HG03442 (cell line): ENCODE measurements around the gene RPRD1A.
"Not testable (repeated sequence)": the region's sequence is repeated elsewhere in the genome, so short reads cannot be mapped to it uniquely, and the experiment has no call there.

ENCODE experiments used
- ATAC-seq: cut with Tn5 transposase; IDR thresholded peaks from one replicate; pipeline ENCODE4 v1.9.1; 2021; ENCODE audit warnings: mild to moderate bottlenecking, moderate library complexity; ENCODE audit not compliant: unreplicated experiment

Gene RPRD1A

GRCh38 chr18:36067055-36067957, at the start of gene RPRD1A:
Gene RPRD1A (minus strand): TSS chr18:36067559. CDS start chr18:36067404, 155 bp downstream.
- peak; percentile 95 for ATAC-seq

DNA sequence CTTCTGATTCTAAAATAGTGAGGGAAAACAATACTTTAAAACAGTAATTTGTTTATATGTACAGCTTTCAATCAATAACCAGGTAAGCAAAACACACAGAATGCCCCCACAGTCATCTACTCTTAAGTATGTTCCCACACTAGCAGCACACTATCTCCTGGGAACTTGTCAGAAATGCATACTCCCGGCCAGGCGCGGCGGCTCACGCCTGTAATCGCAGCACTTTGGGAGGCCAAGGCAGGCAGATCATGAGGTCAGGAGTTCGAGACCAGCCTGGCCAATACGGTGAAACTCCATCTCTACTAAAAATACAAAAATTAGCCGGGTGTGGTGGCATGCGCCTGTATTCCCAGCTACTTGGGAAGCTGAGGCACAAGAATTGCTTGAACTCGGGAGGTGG, 49.4 kb upstream of the RPRD1A start:
- not testable (repeated sequence) for ATAC-seq

GRCh38 chr18:36114738-36115137, 47.4 kb upstream of the RPRD1A start:
- no peak for ATAC-seq

GRCh38 chr18:36114251-36114650, 46.9 kb upstream of the RPRD1A start:
- no peak for ATAC-seq

GRCh38 chr18:36112302-36112701, 44.9 kb upstream of the RPRD1A start:
- ATAC-seq, result no peak

GRCh38 chr18:36109737-36110136, 42.4 kb upstream of the RPRD1A start:
- ATAC-seq, result no peak

DNA sequence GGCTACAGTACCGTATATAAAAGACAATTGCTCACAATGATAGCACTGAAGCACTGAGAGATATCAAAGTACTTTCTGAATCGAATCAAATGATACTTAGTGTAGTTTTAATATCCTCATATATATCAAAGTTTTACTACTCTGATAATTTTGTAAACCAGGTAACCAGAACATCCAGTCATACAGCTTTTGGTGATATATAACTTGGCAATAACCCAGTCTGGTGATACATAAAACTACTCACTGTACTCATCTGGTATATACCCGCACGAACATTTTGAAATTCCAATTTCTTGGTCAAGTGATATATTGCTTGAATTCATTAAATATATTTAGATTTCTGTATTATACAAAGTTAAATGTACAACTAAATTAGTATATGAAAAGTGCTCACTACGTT, 41.2 kb upstream of the RPRD1A start:
- no peak for ATAC-seq

- no peak for ATAC-seq
These were observed 40.8 kb upstream of the RPRD1A start for GRCh38 chr18:36108196-36108595.

GRCh38 chr18:36107477-36107876, 40.1 kb upstream of the RPRD1A start:
- ATAC-seq, result no peak

GRCh38 chr18:36104749-36105148, 37.4 kb upstream of the RPRD1A start:
- no peak for ATAC-seq

DNA sequence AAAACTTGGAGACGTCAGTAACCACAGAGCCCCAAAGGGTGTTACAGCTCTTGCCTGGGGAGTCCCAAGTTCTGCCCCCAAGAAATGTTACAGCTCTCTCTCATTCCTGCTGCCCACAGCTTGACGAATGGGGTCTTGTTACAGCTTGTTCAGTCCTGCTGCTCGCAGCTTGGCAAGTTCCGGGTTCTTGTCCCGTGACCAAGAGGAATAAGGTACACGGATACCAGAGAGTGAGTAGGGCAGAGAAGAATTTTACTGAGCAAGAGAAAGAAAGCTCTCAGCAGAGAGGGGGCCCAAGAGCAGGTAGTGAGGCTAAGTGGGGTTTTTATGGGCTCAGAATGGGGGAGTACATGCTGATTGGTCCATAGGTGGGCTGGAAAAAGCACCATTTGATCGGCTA, 34.6 kb upstream of the RPRD1A start:
- ATAC-seq, result no peak

- ATAC-seq, result no peak
These were observed 32.0 kb upstream of the RPRD1A start for GRCh38 chr18:36099311-36099710.

GRCh38 chr18:36096955-36097354, 29.6 kb upstream of the RPRD1A start:
- ATAC-seq, result no peak

GRCh38 chr18:36095936-36096519, 28.7 kb upstream of the RPRD1A start:
- ATAC-seq, result no peak

DNA sequence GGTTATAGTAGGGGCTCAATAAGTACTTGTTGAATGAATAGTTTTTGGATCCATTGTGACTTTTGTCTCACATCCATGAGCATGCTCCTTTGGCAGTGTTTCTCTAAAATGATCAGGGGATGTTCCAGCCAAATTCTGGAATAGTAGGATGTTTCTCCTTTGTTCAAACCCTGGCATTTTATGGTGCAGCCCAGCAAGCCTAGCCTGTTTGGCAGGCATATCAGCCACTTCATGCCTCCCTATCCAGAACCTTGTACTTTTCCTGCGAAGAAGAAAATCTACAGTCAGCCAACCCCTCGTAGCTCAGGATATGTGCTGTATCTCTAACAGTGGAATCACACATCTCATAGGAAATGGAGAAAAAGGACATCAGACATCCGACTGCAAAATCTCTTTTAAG, 27.1 kb upstream of the RPRD1A start:
- ATAC-seq, result no peak

DNA sequence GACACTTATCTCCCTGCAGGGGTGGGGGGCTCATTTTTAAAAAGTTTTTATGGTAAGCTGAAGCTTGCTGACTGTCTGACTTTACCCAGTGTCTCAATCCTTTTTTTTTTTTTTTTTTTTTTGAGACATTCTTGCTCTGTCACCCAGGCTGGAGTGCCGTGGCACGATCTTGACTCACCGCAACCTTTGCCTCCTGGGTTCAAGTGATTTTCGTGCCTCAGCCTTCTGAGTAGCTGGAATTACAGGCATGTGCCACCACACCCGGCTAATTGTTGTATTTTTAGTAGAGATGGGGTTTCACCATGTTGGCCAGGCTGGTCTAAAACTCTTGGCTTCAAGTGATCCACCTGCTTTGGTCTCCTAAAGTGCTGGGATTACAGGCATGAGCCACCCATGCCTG, 24.8 kb upstream of the RPRD1A start:
- ATAC-seq, result not testable (repeated sequence)

GRCh38 chr18:36089001-36089400, 21.6 kb upstream of the RPRD1A start:
- no peak for ATAC-seq

DNA sequence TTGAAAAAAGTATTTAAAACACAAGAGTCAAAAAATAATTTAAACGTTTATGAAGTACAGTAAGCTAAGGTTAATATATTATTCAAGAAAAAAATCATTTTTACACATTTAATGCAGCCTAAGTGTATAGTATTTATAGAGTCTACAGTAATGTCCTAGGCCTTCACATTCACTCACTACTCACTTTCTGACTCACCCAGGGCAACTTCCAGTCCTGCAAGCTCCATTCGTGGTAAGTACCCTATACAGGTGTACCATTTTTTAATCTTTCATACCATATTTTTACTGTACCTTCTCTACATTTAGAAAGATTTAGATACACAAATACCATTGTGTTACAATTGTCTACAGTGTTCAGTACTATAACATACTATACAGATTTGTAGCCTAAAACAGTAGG, 20.9 kb upstream of the RPRD1A start:
- no peak for ATAC-seq

DNA sequence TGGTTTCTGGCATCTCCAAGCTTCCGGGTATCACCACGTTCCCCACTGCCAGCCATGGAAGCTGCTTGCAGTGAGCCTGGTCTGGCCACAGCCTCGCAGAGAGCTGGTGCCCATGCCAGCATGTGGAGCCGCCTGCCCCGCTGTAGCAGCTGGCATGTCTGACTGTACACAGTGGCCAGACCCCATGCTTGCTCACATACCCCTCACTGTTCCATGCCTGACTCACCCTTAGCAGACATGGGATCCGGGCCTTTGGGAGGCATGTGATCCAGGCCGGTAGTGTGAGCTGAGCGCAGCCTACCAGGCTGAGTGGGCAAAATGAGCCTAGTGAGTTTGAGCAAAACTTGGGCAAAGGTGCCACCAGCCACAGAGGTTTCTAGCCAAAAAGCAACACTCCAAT, 18.8 kb upstream of the RPRD1A start:
- ATAC-seq, result no peak

DNA sequence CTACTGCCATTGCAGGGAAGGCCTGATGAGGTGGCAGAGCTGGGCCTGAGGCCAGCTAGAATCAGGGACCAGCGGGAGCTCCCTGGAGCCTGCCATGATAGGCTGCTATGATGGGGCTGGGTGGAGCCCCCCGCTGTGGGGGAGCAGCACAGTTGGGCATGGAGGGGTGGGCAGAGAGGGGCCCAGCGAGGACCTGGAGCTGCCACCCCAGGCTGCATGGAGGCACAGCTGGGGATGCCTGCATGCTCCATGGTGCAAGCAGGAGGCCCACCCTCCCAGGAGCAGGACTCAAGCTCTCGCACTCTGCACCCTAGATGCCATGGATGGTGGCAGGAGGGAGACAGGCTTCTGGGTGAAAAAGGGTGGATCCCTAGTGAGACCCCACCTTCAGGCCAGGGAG, 17.8 kb upstream of the RPRD1A start:
- no peak for ATAC-seq

DNA sequence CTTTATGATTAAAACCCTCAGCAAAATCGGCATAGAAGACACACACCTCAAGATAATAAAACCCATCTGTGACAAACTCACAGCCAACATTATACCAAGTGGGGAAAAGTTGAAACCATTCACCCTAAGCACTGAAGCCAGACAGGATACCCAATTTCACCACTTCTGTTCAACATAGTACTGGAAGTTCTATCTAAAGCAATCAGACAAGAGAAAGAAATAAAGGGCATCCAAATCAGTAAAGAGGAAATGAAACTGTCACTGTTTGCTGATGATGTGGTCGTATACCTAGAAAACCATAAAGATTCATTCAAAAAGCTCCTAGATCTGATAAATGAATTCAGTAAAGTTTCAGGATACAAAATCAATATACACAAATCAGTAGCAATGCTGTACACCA, 16.4 kb upstream of the RPRD1A start:
- ATAC-seq, result no peak

DNA sequence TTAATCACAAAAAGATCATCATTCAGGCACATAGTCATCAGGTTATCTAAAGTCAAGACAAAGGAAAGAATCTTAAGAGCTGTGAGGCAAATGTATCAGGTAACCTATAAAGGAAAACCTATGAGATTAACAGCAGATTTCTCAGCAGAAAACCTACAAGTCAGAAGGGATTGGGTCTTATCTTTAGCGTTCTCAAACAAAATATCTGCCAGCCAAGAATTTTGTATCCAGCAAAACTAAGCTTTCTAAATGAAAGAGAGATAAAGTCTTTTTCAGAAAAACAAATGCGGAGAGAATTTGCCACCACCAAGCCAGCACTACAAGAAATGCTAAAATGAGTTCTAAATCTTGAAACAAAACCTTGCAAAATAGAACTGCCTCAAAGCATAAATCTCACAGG, 13.8 kb upstream of the RPRD1A start:
- ATAC-seq, result not testable (repeated sequence)
